ENCODE data around the gene CCL1. TPM values are rescaled to one million over a fixed set of nuclear protein-coding genes. Genes with fewer than 3 reads are reported as not detected.

Gene CCL1, protein sequence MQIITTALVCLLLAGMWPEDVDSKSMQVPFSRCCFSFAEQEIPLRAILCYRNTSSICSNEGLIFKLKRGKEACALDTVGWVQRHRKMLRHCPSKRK
- not detected for total RNA-seq

GRCh38 chr17:34363183-34363661 is at the start of gene CCL1:
Gene CCL1 (minus strand): TSS chr17:34363233. CDS start chr17:34363161, 72 bp downstream.
- H3K36me3 Mint-ChIP-seq (ENCODE audit: insufficient read depth in 2 of 2) = no peaks in the 10 kb centered on the region
- H3K27ac Mint-ChIP-seq = no peak within 1 kb of the TSS
- DNase-seq = no peak
- peaks cover 46% of the 10 kb centered on the region for H3K27me3 Mint-ChIP-seq (ENCODE audit: low read depth)
- no peaks in the 10 kb centered on the region for H3K9me3 Mint-ChIP-seq
- ATAC-seq (replicated peaks in 1 of 2) = no peak
- H3K4me3 Mint-ChIP-seq = no peak within 1 kb of the TSS
- H3K4me1 Mint-ChIP-seq (ENCODE audit: low read depth) = peaks cover 16% of the 10 kb centered on the region

DNA sequence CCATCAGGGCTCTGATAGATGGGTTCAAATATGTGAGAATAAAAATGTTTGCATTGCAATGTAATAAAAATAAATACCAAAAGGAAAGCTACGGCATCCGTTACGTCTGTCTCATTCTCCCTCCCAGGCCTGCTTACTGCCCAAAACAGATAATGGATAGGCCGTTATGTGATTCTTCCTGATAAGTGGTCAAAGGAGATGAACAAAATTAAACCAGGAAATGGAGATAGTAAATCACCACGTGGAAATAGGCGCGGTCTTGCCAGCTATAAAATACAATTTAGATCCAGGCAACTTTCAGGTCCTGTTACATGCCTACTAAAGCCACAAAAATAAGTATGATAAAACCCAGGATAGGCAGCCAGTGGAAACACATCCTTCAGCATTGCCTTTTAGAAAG is 49.5 kb upstream of the CCL1 start:
- Mint-ChIP-seq H3K4me3 (no peak overlapping the region), H3K4me1 (ENCODE audit: low read depth) (peaks cover 6% of the 10 kb centered on the region), H3K36me3 (ENCODE audit: insufficient read depth in 2 of 2) (no peaks in the 10 kb centered on the region), H3K27me3 (ENCODE audit: low read depth) (peaks cover 54% of the 10 kb centered on the region), H3K9me3 (no peaks in the 10 kb centered on the region), H3K27ac (no peak overlapping the region)
- DNase-seq = no peak
- ATAC-seq (replicated peaks in 1 of 2) = no peak

DNA sequence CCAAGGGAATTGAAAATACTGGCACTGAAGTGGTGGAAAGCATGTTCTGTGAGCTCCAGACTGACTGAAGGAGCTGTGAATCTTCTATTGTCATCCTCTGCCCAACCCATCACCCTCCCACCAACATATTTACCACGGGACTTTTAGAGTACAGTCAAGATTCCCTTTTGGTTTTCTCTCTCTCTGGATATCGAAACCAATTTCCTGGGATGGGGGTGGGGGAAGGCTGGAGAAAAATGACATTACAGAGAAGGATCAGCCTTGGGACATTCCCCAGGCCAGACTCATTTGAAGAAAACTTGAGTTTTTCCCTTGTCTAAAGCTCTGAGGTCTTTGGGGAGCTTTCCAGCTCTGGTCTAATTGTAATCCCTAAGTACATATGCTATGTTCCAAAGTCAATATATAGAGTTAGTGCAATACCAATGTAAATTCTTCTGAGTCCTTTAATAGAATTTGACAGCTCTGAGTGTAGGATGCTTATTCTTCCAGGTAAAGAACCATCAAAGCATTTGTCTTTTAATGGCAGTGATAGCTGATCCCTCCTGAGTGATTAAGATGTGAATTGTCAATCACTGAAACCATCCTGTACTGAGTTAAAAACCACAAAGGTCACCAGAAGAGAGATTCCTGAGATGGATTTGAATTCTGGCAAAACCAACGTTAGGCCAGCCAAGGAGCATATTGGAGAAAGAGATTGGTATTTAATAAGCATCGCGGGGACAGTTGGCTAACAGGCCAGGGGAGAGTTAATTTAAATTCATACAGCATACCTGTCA is 48.8 kb upstream of the CCL1 start:
- Mint-ChIP-seq H3K27me3 (ENCODE audit: low read depth) (peaks cover 53% of the 10 kb centered on the region), H3K36me3 (ENCODE audit: insufficient read depth in 2 of 2) (no peaks in the 10 kb centered on the region)

DNA sequence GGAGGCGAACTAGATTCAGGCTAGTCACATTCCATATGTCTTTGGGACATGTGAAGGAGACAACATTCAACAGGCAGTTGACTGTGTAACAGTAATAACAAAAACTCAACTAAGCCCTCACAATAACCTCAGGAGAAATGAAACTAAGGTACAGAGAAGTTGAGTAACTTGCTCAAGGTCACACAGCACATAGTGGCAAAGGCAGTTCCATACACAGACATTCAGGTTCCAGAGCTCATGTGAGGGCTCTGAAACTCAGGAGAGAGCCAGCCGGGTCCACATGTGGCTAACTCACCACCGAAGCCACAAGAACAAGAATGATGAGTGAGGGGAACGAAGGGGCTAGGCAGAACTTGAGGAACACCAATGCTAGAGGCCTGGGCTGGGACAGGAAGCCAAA is 46.3 kb upstream of the CCL1 start:
- H3K4me1 Mint-ChIP-seq (ENCODE audit: low read depth) = peaks cover 6% of the 10 kb centered on the region
- H3K36me3 Mint-ChIP-seq (ENCODE audit: insufficient read depth in 2 of 2) = no peaks in the 10 kb centered on the region
- H3K4me3 Mint-ChIP-seq = no peak overlapping the region
- H3K27ac Mint-ChIP-seq = no peak overlapping the region
- DNase-seq = no peak
- ATAC-seq (replicated peaks in 1 of 2) = no peak
- H3K27me3 Mint-ChIP-seq (ENCODE audit: low read depth) = peaks cover 51% of the 10 kb centered on the region
- no peaks in the 10 kb centered on the region for H3K9me3 Mint-ChIP-seq

More for the DNA sequence above, 48.8 kb upstream of the CCL1 start:
- H3K9me3 Mint-ChIP-seq = no peaks in the 10 kb centered on the region
- DNase-seq (no peak), ATAC-seq (replicated peaks in 1 of 2) (no peak)
- no peak overlapping the region for H3K4me3 Mint-ChIP-seq
- peaks cover 6% of the 10 kb centered on the region for H3K4me1 Mint-ChIP-seq (ENCODE audit: low read depth)
- H3K27ac Mint-ChIP-seq = no peak overlapping the region

- H3K27me3 Mint-ChIP-seq (ENCODE audit: low read depth) = peaks cover 42% of the 10 kb centered on the region
- H3K36me3 Mint-ChIP-seq (ENCODE audit: insufficient read depth in 2 of 2) = no peaks in the 10 kb centered on the region
- no peak overlapping the region for H3K27ac Mint-ChIP-seq
- peaks cover under 1% of the 10 kb centered on the region for H3K4me1 Mint-ChIP-seq (ENCODE audit: low read depth)
- H3K4me3 Mint-ChIP-seq = no peak overlapping the region
- DNase-seq (no peak), ATAC-seq (replicated peaks in 1 of 2) (no peak)
- no peaks in the 10 kb centered on the region for H3K9me3 Mint-ChIP-seq
Observed at GRCh38 chr17:34408439-34408838, 45.4 kb upstream of the CCL1 start.

- no peak for DNase-seq
- ATAC-seq (replicated peaks in 1 of 2) = no peak
- no peaks in the 10 kb centered on the region for H3K9me3 Mint-ChIP-seq
- H3K4me3 Mint-ChIP-seq = no peak overlapping the region
- H3K27me3 Mint-ChIP-seq (ENCODE audit: low read depth) = peaks cover 31% of the 10 kb centered on the region
- H3K27ac Mint-ChIP-seq = no peak overlapping the region
- H3K4me1 Mint-ChIP-seq (ENCODE audit: low read depth) = no peaks in the 10 kb centered on the region
- no peaks in the 10 kb centered on the region for H3K36me3 Mint-ChIP-seq (ENCODE audit: insufficient read depth in 2 of 2)
Observed at GRCh38 chr17:34406226-34406625, 43.2 kb upstream of the CCL1 start.

DNA sequence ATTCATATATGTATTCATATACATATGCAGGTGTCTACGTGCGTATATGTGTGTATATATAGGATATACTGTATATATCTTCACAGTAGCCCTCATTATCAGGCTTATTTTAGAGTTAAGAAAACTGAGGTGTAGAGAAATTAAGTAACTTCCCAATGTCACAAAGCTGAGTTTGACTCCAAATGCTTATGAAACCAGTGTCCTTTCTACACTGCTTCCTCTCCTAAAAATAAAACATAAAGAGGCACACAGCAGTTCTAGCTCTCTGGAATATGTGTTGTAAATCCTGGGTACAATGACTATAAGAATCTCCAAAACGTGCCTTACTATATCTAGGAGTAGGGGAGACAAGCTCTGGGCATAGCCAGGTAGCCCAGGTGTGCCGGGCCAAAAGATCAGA is 40.0 kb upstream of the CCL1 start:
- Mint-ChIP-seq H3K4me1 (ENCODE audit: low read depth) (peaks cover 6% of the 10 kb centered on the region), H3K36me3 (ENCODE audit: insufficient read depth in 2 of 2) (no peaks in the 10 kb centered on the region), H3K9me3 (no peaks in the 10 kb centered on the region), H3K27ac (no peak overlapping the region), H3K4me3 (no peak overlapping the region), H3K27me3 (ENCODE audit: low read depth) (peaks cover 8% of the 10 kb centered on the region)
- ATAC-seq (replicated peaks in 1 of 2) (no peak), DNase-seq (no peak)

- H3K27ac Mint-ChIP-seq = no peak overlapping the region
- H3K27me3 Mint-ChIP-seq (ENCODE audit: low read depth) = peaks cover 23% of the 10 kb centered on the region
- no peak for DNase-seq
- H3K4me3 Mint-ChIP-seq = no peak overlapping the region
- no peaks in the 10 kb centered on the region for H3K36me3 Mint-ChIP-seq (ENCODE audit: insufficient read depth in 2 of 2)
- peaks cover 6% of the 10 kb centered on the region for H3K4me1 Mint-ChIP-seq (ENCODE audit: low read depth)
- no peaks in the 10 kb centered on the region for H3K9me3 Mint-ChIP-seq
- ATAC-seq (replicated peaks in 1 of 2) = no peak
Observed at GRCh38 chr17:34401165-34401564, 38.1 kb upstream of the CCL1 start.

- no peaks in the 10 kb centered on the region for H3K9me3 Mint-ChIP-seq
- DNase-seq (no peak), ATAC-seq (replicated peaks in 1 of 2) (no peak)
- H3K4me3 Mint-ChIP-seq = no peak overlapping the region
- no peak overlapping the region for H3K27ac Mint-ChIP-seq
- H3K27me3 Mint-ChIP-seq (ENCODE audit: low read depth) = peaks cover 26% of the 10 kb centered on the region
- peaks cover 6% of the 10 kb centered on the region for H3K4me1 Mint-ChIP-seq (ENCODE audit: low read depth)
- H3K36me3 Mint-ChIP-seq (ENCODE audit: insufficient read depth in 2 of 2) = no peaks in the 10 kb centered on the region
Observed at GRCh38 chr17:34400301-34400931, 37.4 kb upstream of the CCL1 start.

GRCh38 chr17:34399725-34400124 is 36.7 kb upstream of the CCL1 start:
- Mint-ChIP-seq H3K27ac (no peak overlapping the region), H3K9me3 (no peaks in the 10 kb centered on the region), H3K27me3 (ENCODE audit: low read depth) (peaks cover 33% of the 10 kb centered on the region), H3K4me1 (ENCODE audit: low read depth) (peaks cover 6% of the 10 kb centered on the region), H3K36me3 (ENCODE audit: insufficient read depth in 2 of 2) (no peaks in the 10 kb centered on the region), H3K4me3 (no peak overlapping the region)
- ATAC-seq (replicated peaks in 1 of 2) (no peak), DNase-seq (no peak)

DNA sequence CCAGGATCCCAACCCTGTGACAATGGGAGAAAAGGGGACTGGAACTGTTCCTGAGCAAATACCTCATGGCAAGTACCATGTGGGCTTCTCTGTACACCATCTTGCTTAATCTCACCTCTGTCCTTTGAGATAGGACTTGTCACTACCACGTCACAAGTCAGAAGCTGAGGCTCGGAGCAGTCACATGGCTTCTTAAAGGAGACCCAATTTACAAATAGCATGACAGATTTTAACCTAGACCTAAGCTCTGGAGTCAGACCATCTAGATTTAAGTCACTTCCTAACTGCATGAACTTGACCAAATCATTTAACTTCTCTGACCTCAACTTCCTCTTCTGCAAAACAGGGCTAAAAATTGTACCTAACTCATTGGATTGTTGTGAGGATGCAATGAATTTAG is 36.0 kb upstream of the CCL1 start:
- Mint-ChIP-seq H3K27ac (no peak overlapping the region), H3K36me3 (ENCODE audit: insufficient read depth in 2 of 2) (no peaks in the 10 kb centered on the region), H3K4me1 (ENCODE audit: low read depth) (peaks cover 6% of the 10 kb centered on the region), H3K27me3 (ENCODE audit: low read depth) (peaks cover 40% of the 10 kb centered on the region), H3K4me3 (no peak overlapping the region), H3K9me3 (no peaks in the 10 kb centered on the region)
- peak in 1 of 2 donors; percentile 65 for ATAC-seq (replicated peaks in 1 of 2)
- no peak for DNase-seq

- H3K27me3 Mint-ChIP-seq (ENCODE audit: low read depth) = peaks cover 47% of the 10 kb centered on the region
- no peak overlapping the region for H3K27ac Mint-ChIP-seq
- H3K36me3 Mint-ChIP-seq (ENCODE audit: insufficient read depth in 2 of 2) = no peaks in the 10 kb centered on the region
- DNase-seq (no peak), ATAC-seq (replicated peaks in 1 of 2) (no peak)
- H3K4me1 Mint-ChIP-seq (ENCODE audit: low read depth) = peaks cover 6% of the 10 kb centered on the region
- no peak overlapping the region for H3K4me3 Mint-ChIP-seq
- H3K9me3 Mint-ChIP-seq = no peaks in the 10 kb centered on the region
Observed at GRCh38 chr17:34397265-34397664, 34.2 kb upstream of the CCL1 start.

GRCh38 chr17:34393401-34393800 is 30.4 kb upstream of the CCL1 start:
- Mint-ChIP-seq H3K4me1 (ENCODE audit: low read depth) (peaks cover 15% of the 10 kb centered on the region), H3K27me3 (ENCODE audit: low read depth) (peaks cover 54% of the 10 kb centered on the region), H3K4me3 (no peak overlapping the region), H3K36me3 (ENCODE audit: insufficient read depth in 2 of 2) (no peaks in the 10 kb centered on the region), H3K9me3 (no peaks in the 10 kb centered on the region), H3K27ac (no peak overlapping the region)
- ATAC-seq (replicated peaks in 1 of 2) = no peak
- no peak for DNase-seq

Data from activated T-cell treated with anti-CD3 and anti-CD28 coated beads, Interleukin-2, amount 50 U/mL, for 72 hours (primary cell).